HCT116 (cell line): ENCODE data around the gene CACNA1A.

Experiments
- ATF3 ChIP-seq: IDR thresholded peaks from 2 replicates; pipeline ENCODE4 v1.6.1; 2012
- CEBPB ChIP-seq: IDR thresholded peaks from 2 replicates; pipeline ENCODE4 v1.6.1; 2012; ENCODE audit warnings: low read depth
- CTCF ChIP-seq, 3 experiments: fragments of 200-600 bp in 1 of 3; sonication (generic) in 1 of 3; IDR thresholded peaks in 2 of 3; conservative IDR thresholded peaks in 1 of 3; 2 replicates each; pipeline ENCODE4 v1.5.1; 2012 to 2017; ENCODE audit warnings: low read depth in 2 of 3, low read length in 2 of 3, antibody characterized with exemption in 1 of 3, borderline replicate concordance in 1 of 3, control low read depth in 1 of 3, mild to moderate bottlenecking in 1 of 3, mixed read lengths in 1 of 3, mixed run types in 1 of 3, moderate library complexity in 1 of 3; ENCODE audit not compliant: insufficient read depth in 1 of 3
- EZH2 ChIP-seq: fragments of 200-600 bp; sonication (generic); IDR thresholded peaks from 2 replicates; pipeline ENCODE4 v1.6.1; 2017; ENCODE audit warnings: antibody characterized with exemption, mixed run types
- POLR2A ChIP-seq: IDR thresholded peaks from 2 replicates; pipeline ENCODE4 v1.7.0; 2011; ENCODE audit warnings: borderline replicate concordance; ENCODE audit not compliant: insufficient read depth, insufficient read length; ENCODE audit errors: extremely low read depth
- RAD21 ChIP-seq: IDR thresholded peaks from 2 replicates; pipeline ENCODE4 v1.6.1; 2012; ENCODE audit warnings: low read depth, mild to moderate bottlenecking
- YY1 ChIP-seq: IDR thresholded peaks from 2 replicates; pipeline ENCODE4 v1.6.1; 2011; ENCODE audit warnings: low read length, low read depth, moderate library complexity, mild to moderate bottlenecking; ENCODE audit not compliant: insufficient replicate concordance; ENCODE audit errors: extremely low read depth
- TF ChIP-seq, protein P1 (sequence below): IDR thresholded peaks from 2 replicates; pipeline ENCODE4 v1.6.1; 2012; ENCODE audit warnings: low read depth

- TF ChIP-seq, protein P1, sequence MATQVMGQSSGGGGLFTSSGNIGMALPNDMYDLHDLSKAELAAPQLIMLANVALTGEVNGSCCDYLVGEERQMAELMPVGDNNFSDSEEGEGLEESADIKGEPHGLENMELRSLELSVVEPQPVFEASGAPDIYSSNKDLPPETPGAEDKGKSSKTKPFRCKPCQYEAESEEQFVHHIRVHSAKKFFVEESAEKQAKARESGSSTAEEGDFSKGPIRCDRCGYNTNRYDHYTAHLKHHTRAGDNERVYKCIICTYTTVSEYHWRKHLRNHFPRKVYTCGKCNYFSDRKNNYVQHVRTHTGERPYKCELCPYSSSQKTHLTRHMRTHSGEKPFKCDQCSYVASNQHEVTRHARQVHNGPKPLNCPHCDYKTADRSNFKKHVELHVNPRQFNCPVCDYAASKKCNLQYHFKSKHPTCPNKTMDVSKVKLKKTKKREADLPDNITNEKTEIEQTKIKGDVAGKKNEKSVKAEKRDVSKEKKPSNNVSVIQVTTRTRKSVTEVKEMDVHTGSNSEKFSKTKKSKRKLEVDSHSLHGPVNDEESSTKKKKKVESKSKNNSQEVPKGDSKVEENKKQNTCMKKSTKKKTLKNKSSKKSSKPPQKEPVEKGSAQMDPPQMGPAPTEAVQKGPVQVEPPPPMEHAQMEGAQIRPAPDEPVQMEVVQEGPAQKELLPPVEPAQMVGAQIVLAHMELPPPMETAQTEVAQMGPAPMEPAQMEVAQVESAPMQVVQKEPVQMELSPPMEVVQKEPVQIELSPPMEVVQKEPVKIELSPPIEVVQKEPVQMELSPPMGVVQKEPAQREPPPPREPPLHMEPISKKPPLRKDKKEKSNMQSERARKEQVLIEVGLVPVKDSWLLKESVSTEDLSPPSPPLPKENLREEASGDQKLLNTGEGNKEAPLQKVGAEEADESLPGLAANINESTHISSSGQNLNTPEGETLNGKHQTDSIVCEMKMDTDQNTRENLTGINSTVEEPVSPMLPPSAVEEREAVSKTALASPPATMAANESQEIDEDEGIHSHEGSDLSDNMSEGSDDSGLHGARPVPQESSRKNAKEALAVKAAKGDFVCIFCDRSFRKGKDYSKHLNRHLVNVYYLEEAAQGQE, result no peak
- TF ChIP-seq EZH2 (no peak), CTCF (IDR thresholded peaks at IDR 0.05 in 2 of 3, conservative IDR thresholded peaks at IDR 0.05 in 1 of 3; ENCODE audit: borderline replicate concordance in 1 of 3, insufficient read depth in 1 of 3, low read depth in 2 of 3, low read length in 2 of 3) (no peak), CEBPB (no peak), YY1 (no peak), ATF3 (no peak), POLR2A (no peak), RAD21 (no peak)
These were observed 163.6 kb downstream of the CACNA1A start for GRCh38 chr19:13342672-13343071.
